GM11168 (cell line): ENCODE measurements around the gene BAZ1A.

Experiments
- in situ Hi-C: fragments of 300-500 bp; cut with MboI; formaldehyde crosslinking; loops from one replicate; pipeline ENCODE4 v1.12.0; 2022; ENCODE audit warnings: low sequenced_read_pairs; ENCODE audit not compliant: unreplicated experiment

Gene BAZ1A

DNA sequence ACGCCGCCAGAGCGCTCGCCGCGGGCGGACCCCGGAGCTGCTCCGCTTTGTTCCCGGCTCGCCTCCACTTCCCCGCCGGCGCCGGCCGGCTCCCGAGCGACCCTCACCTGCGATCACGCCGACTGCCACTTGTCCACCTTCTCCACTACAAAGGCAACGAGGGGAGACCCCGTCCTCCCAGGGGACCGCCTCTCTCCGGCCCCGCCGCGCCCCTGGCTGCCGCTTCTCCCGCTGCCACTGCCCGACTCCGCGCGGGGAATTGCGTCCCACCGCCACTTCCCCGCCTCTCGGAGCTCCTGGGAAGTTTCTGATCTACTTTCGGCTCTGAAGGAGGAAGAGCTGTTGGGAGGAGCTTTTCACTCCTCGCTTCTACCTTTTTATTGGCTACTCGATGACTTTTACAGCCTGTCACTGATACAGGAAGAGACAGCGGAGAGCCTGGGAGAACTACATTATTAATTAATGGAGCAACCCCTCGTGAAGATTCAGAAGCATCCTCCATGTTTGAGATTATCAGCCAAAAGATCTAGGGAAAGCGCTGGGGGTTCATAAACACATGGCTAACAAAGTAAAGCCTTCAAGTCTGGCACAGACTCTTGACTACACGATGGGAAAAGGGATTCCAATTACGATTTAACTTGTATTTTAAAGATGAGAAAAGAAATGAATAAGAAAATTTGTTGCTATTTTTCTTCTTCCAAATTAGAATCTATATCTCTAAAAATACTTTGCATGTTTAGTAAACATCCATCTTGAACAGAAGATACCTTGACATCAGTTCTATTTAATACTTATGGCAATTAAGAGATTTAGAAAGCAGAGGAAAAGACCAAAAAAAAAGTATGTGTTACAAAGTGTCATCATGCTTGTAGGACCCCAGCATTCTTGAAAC is at the start of gene BAZ1A:
TSS of gene BAZ1A (minus strand) at position 330 of the 892 bp plus-strand sequence. CDS start 756 bp downstream, outside the sequence.
- in situ Hi-C loops, result no loop called here

GRCh38 chr14:34920339-34920738 is 45.2 kb upstream of the BAZ1A start:
- in situ Hi-C loops, result no loop called here

- in situ Hi-C loops, result no loop called here
Measured at GRCh38 chr14:34913619-34914018, 38.5 kb upstream of the BAZ1A start.

GRCh38 chr14:34912966-34913365 is 37.8 kb upstream of the BAZ1A start:
- in situ Hi-C loops, result no loop called here

DNA sequence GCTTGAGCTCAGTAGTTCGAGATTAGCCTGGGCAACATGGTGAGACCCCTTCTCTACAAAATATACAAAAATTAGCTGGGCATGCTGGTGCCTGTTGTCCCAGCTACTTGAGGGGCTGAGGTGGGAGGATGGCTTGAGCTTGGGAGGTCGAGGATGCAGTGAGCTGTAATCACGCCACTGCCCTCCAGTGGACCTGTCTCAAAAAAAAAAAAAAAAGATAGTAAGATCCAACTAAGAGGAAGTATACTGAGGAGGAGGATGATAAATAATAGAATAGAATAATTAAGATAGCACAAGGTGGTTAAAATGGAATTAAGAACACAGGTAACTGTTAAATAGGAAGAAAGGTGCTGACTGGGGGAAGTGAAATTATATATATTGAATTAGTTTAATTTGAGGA is 37.0 kb upstream of the BAZ1A start:
- in situ Hi-C loops, result no loop called here

DNA sequence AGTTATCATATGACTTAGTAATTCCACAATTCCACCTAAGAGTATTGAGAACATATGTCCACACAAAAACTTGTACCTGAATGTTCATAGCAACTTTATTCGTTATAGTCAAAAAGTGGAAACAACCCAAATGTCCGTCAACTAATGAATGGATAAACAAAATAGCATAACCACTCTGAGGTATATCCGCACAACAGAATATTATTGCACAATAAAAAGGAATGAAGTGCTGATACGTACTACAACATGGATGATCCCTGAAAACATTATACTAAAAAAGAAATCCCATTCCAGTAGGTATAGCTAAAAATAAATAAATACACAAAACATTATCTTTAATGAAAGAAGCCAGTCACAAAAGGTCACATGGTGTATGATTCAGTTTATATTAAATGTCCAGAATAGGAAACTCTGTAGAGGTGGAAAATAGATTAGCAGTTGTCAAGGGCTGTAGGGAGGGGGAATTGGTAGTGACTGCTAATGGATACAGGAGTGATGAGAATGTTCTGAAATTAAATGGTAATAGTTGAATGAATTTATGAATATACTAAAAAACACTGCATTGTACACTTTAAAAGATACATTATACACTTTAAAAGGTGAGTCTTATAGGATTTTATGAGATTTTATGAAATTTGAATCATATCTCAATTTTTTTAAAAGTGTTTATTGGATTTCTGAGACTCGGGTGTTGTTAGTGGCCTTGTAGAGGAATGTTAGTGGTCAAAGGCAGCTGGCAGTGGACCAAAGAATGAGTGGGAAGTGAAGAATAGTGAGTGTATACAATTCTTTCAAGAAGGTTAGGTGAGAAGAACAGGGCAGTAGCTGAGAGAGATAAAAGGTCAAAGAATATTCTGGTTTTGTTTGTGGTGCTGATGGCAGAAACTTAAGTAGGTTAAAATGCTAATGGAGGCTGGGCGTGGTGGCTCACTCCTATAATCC is 36.3 kb upstream of the BAZ1A start:
- in situ Hi-C loops, result no loop called here

- in situ Hi-C loops, result no loop called here
Measured at GRCh38 chr14:34906287-34906686, 31.1 kb upstream of the BAZ1A start.

GRCh38 chr14:34895277-34895676 is 20.1 kb upstream of the BAZ1A start:
- in situ Hi-C loops, result no loop called here

DNA sequence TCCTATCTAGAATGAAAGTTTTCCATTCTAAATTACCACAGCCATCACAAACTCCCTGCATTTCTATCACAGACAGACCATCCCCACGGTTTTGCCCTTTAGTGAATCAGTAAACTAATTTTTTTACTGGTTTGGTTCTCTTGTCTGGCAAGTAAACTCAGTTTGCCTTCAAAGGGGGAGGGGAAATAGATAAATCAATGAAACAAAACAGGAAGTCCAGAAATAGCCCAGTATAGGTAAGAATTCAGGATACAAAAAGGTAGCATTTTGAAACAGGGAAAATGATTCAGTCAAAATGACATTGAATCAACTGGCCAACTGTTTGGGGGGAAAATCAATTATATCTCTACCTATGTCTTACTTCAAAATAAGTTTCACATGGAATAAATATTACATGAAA is 15.8 kb upstream of the BAZ1A start:
- in situ Hi-C loops, result no loop called here

DNA sequence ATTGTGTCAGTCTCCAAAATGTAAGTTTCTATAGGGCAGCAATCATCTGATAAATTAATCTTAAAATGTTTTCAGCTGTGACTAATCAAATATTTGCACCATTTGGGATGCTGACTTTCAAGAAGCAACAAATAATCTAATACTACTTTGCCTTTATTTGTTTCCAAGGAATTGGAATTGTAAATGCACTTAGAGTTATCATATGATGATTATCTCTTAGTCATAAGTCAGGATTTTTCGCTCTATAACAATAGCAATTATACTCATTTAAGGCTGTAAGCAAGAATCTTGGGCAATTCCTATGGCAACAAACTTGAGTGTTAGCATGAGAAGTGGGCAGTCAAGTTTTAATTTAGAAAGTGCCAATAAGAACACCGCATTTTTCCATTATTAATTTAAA is 13.0 kb upstream of the BAZ1A start:
- in situ Hi-C loops, result no loop called here

DNA sequence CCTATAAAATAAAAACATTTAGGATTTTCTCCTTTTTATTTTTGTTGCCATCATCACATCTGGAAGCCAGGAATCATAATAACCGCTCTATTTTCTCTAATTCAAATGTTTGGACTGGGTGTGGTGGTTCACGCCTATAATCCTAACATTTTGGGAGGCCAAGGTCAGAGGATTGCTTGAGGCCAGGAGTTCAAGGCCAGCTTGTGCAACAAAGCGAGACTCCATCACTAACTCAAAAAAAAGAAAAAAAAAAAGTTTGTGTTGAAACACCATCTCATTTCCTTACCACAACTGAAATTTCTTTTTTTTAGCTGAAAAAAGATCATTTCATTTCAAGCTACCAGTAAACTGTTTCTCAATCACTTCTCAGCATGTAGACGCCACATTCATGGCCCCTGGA is 8.8 kb upstream of the BAZ1A start:
- in situ Hi-C loops, result no loop called here

DNA sequence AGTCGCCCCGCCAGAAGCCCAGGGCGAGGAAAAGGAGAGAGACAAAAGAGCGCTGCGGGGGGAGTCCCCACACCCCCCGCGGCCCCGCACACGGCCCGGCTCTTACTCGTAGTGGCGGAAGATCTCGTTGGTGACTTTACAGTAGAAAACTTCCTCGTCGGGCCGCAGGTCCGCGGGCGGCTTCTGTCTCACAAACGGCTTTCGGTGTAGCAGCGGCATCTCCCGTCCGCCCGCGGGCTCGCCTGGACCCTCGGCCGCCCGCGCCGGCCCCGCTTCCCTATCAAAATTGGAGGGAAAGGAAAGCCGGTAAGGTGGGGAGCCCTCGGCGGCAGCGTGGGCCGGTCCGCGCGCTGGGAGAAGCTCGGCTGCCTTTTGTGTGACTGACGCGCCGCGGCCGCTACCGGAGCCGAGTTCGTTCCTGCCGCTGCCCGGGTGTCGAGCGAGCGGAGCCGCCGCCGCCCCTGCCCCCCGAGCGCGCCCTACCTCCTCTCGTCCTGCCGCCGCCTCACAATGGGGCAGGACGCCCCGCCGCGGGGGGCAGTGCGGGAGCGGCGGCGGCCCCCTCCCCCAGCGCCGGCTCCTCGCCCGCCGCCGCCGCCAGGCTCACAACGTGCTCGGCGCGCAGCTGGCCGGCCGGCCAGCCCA is 652 bp downstream of the BAZ1A start:
- in situ Hi-C loops, result no loop called here

- in situ Hi-C loops, result no loop called here
Measured at GRCh38 chr14:34873589-34874385, 1.4 kb downstream of the BAZ1A start.

DNA sequence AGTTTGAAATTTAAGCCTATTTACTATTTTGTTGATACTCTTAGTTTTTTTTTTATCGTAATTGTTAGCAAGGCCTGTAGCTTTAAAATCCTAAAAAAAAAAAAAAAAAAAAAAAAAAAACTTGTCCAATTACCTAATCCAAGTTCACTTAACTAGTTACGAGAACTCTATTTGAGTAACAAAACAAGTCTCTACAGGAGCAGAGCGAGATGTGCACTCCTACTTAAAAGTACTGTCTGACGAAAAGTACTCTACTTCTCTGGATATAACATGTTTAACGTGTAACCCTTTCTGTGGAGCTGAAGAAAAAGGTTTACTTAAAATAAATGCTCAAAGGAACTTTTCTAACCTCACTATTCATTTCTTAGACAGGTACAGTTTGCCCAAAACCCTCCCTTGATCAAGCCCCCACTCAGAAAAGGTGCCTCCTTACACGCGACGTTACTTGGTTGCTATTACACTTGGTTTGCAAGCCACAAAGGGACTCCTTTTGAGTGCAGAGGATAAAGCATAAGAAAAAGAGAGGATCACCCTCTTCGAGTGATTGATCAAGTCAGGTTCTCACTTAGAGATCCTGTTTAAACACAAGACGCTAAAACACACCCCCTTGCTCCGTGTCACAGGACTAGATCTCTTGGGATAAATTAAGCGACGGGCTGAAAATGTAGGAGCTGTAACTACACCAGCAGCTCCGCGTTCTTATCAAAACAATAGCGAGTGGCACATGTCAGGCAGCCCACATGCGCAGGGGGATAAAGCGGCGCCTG is 2.2 kb downstream of the BAZ1A start:
- in situ Hi-C loops, result no loop called here

GRCh38 chr14:34867199-34867598 is 8.0 kb downstream of the BAZ1A start:
- in situ Hi-C loops, result no loop called here

- in situ Hi-C loops, result no loop called here
Measured at GRCh38 chr14:34865889-34866574, 9.1 kb downstream of the BAZ1A start.

DNA sequence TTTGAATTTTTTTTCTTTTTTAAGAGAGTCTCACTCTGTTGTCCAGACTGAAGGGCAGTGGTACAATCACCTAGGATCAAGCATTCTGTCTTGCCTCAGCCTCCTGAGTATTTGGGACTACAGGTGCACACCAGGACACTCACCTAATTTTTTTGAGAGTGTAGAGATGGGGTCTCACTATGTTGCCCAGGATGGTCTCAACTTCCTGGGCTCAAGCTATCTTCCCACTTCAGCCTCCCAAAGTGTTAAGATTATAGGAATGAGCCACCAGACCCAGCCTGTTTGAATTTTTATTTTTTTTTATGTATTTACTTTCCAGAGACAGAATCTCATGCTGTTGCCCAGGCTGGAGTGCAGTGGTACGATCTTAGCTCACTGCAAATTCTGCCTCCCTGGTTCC is 11.3 kb downstream of the BAZ1A start:
- in situ Hi-C loops, result no loop called here

GRCh38 chr14:34858765-34859164 is 16.4 kb downstream of the BAZ1A start:
- in situ Hi-C loops, result no loop called here
